DOHH2 (cell line): ENCODE results near the gene MALT1.

Source experiments
- EZH2phosphoT487 ChIP-seq: fragments of 200-600 bp; sonication (generic); IDR thresholded peaks from 2 replicates; pipeline ENCODE4 v1.6.1; 2017; ENCODE audit warnings: borderline replicate concordance, mild to moderate bottlenecking, antibody characterized with exemption, low read length, moderate library complexity, mixed read lengths
- TF ChIP-seq, protein P1 (sequence below): fragments of 200-600 bp; sonication (generic); IDR thresholded peaks from one replicate; pipeline ENCODE4 v1.5.1; 2014; ENCODE audit warnings: antibody characterized with exemption, mild to moderate bottlenecking, low read depth, low read length; ENCODE audit not compliant: poor library complexity, severe bottlenecking

GRCh38 chr18:58715540-58715939 is 44.3 kb downstream of the MALT1 start:
- TF ChIP-seq, protein P1, sequence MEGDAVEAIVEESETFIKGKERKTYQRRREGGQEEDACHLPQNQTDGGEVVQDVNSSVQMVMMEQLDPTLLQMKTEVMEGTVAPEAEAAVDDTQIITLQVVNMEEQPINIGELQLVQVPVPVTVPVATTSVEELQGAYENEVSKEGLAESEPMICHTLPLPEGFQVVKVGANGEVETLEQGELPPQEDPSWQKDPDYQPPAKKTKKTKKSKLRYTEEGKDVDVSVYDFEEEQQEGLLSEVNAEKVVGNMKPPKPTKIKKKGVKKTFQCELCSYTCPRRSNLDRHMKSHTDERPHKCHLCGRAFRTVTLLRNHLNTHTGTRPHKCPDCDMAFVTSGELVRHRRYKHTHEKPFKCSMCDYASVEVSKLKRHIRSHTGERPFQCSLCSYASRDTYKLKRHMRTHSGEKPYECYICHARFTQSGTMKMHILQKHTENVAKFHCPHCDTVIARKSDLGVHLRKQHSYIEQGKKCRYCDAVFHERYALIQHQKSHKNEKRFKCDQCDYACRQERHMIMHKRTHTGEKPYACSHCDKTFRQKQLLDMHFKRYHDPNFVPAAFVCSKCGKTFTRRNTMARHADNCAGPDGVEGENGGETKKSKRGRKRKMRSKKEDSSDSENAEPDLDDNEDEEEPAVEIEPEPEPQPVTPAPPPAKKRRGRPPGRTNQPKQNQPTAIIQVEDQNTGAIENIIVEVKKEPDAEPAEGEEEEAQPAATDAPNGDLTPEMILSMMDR = no peak
- no peak for TF ChIP-seq EZH2phosphoT487
